ENCODE data around the gene ABCC11.
"Not testable (repeated sequence)": the region's sequence is repeated elsewhere in the genome, so short reads cannot be mapped to it uniquely, and the experiment has no call there.

The ABCC11 gene

DNA sequence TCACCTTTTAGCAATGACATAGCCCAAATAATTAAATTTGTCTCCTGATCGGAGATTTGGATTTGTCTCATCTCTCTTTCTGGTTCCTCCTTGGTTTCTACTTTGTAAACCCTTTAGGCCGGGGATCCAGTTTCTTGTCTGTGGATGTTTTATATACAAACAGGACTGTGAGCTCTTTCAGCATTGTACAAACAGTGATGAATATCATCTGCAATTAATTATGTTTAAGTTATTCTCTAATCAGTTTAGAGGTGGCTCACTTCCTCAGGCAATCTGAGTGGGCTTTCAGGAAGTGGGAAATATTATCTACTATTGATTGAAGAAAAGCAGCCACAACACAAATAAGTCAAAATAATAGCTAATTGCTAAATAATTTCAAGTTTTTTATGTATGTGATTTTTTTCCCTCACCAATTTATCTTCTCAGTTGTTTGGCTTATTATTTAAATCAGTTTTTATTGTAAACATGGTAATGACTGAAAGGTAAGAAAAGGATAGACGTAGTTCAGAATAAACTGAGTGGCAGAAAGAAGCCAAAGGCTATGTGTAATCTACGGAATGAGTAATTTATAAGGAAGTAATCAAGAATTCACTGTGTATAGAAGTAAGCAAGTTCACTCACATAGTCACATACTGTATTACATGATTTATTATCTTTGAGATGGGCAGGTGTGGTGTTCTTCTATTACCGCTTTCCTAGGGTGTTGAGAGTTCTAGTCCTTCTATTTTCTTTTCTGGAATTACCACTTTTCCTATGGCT lies 3.4 kb upstream of the ABCC11 start:
- H3K9me3 ChIP-seq (ENCODE audit: insufficient read depth, low read length), result no peaks in the 10 kb centered on the region
- no peaks in the 10 kb centered on the region for H3K4me1 ChIP-seq (ENCODE audit: insufficient read depth, insufficient read length)
- no peaks in the 10 kb centered on the region for H3K27me3 ChIP-seq (ENCODE audit: insufficient read depth, insufficient read length)
- TF ChIP-seq ZNF274 (IDR thresholded peaks at IDR 0.05; ENCODE audit: low read depth, low read length) (no peak), YY1 (IDR thresholded peaks at IDR 0.05; ENCODE audit: insufficient read depth, insufficient read length) (no peak), SUZ12 (IDR thresholded peaks at IDR 0.05; ENCODE audit: extremely low read depth, insufficient read depth, insufficient read length) (no peak)
- peaks cover 31% of the 10 kb centered on the region for H3K36me3 ChIP-seq (ENCODE audit: insufficient read depth, insufficient read length, low read length)
- no peak overlapping the region for H3K4me3 ChIP-seq (ENCODE audit: insufficient read length, low read depth)
- DNase-seq (ENCODE audit: low read depth, low spot score), result no peak
- no peak overlapping the region for H3K9ac ChIP-seq (ENCODE audit: insufficient read length, low read depth)

DNA sequence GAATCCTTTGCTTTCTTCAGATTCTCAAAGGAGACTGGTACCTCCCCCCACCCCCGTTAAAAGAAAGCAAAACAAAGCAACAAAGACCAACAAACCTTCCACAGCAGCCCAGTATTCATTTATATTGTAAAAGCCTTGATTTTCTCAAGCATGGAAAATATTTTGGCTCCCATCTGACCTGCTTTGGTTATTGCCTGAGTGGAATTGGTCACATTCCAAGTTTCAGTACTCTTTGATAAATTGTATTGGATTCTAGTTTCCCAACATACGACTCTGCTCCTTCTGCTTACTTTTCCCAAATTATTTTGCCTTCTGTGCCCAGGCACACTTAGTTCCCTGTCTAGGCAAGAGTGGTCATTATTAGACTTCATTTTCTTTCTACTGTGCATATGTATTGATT lies 1.3 kb downstream of the ABCC11 start:
- no peak overlapping the region for H3K4me3 ChIP-seq (ENCODE audit: insufficient read length, low read depth)
- no peak for DNase-seq (ENCODE audit: low read depth, low spot score)
- H3K36me3 ChIP-seq (ENCODE audit: insufficient read depth, insufficient read length, low read length), result no peaks in the 10 kb centered on the region
- no peaks in the 10 kb centered on the region for H3K4me1 ChIP-seq (ENCODE audit: insufficient read depth, insufficient read length)
- TF ChIP-seq ZNF274 (IDR thresholded peaks at IDR 0.05; ENCODE audit: low read depth, low read length) (no peak), YY1 (IDR thresholded peaks at IDR 0.05; ENCODE audit: insufficient read depth, insufficient read length) (no peak), SUZ12 (IDR thresholded peaks at IDR 0.05; ENCODE audit: extremely low read depth, insufficient read depth, insufficient read length) (no peak)
- H3K9me3 ChIP-seq (ENCODE audit: insufficient read depth, low read length), result no peaks in the 10 kb centered on the region
- H3K27me3 ChIP-seq (ENCODE audit: insufficient read depth, insufficient read length), result no peaks in the 10 kb centered on the region
- H3K9ac ChIP-seq (ENCODE audit: insufficient read length, low read depth), result peak overlapping the region; percentile 32

DNA sequence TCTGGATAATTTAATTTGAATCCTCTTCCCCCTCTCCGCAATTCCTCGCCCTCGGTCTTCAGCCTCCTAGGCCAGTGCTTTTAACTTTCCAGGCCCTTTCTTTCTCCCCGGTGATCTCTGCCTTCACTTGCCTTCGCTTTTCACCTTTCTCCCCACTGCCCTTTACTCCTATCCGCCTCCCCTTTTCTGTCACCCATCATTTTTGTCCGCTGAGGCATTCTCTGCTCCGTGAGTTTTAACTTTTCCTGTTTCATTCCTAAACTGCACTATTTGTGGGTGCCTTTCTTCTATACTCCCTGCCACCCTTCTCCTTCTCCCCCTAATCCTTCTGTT lies 2.5 kb downstream of the ABCC11 start:
- no peaks in the 10 kb centered on the region for H3K9me3 ChIP-seq (ENCODE audit: insufficient read depth, low read length)

DNA sequence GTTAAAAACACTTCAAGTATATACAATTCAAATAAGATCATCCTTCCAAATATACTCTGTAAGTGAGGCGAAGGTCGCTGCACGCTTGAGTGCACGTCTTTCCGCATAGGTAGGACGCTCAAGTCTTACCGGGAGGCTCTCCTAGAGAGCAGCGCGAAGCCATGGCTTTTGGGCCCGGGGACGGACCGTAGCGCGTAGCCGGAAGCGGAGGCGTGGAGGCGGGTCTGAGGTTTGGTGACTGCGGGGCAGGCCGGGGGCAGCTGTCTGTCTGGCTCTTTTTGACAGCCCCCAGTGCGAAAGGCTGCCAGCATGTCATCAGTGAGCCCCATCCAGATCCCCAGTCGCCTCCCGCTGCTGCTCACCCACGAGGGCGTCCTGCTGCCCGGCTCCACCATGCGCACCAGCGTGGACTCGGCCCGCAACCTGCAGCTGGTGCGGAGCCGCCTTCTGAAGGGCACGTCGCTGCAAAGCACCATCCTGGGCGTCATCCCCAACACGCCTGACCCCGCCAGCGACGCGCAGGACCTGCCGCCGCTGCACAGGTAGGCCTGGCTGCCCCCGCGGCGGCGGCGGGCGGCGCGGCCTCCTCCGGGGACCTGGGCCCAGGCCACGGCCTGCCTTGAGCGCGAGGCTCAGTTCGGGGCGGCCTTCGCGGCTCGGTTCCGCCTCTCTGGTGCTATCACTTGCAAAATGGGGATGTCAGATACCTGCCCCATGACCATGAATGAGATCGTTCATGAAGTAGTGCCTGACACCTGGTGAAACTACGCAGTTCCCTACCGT lies 3.1 kb downstream of the ABCC11 start, which contains the start of gene LONP2:
TSS of gene LONP2 (plus strand) at position 221 of the 783 bp plus-strand sequence. CDS start at position 310, 89 bp downstream.
- DNase-seq (ENCODE audit: low read depth, low spot score), result peak; percentile 85
- no peaks in the 10 kb centered on the region for H3K36me3 ChIP-seq (ENCODE audit: insufficient read depth, insufficient read length, low read length)
- H3K4me3 ChIP-seq (ENCODE audit: insufficient read length, low read depth), result peak within 1 kb of the TSS; percentile 96
- H3K9ac ChIP-seq (ENCODE audit: insufficient read length, low read depth), result peak within 1 kb of the TSS; percentile 96
- H3K9me3 ChIP-seq (ENCODE audit: insufficient read depth, low read length), result no peaks in the 10 kb centered on the region
- no peaks in the 10 kb centered on the region for H3K27me3 ChIP-seq (ENCODE audit: insufficient read depth, insufficient read length)
- TF ChIP-seq YY1 (IDR thresholded peaks at IDR 0.05; ENCODE audit: insufficient read depth, insufficient read length), result no peak
- no peak for TF ChIP-seq SUZ12 (IDR thresholded peaks at IDR 0.05; ENCODE audit: extremely low read depth, insufficient read depth, insufficient read length)
- TF ChIP-seq ZNF274 (IDR thresholded peaks at IDR 0.05; ENCODE audit: low read depth, low read length), result no peak
- no peaks in the 10 kb centered on the region for H3K4me1 ChIP-seq (ENCODE audit: insufficient read depth, insufficient read length)

More for the DNA sequence above, 2.5 kb downstream of the ABCC11 start:
- no peak for DNase-seq (ENCODE audit: low read depth, low spot score)
- Histone ChIP-seq H3K4me3 (ENCODE audit: insufficient read length, low read depth) (peak overlapping the region; percentile 96), H3K9ac (ENCODE audit: insufficient read length, low read depth) (peak overlapping the region; percentile 96), H3K4me1 (ENCODE audit: insufficient read depth, insufficient read length) (no peaks in the 10 kb centered on the region), H3K27me3 (ENCODE audit: insufficient read depth, insufficient read length) (no peaks in the 10 kb centered on the region), H3K36me3 (ENCODE audit: insufficient read depth, insufficient read length, low read length) (no peaks in the 10 kb centered on the region)
- TF ChIP-seq ZNF274 (IDR thresholded peaks at IDR 0.05; ENCODE audit: low read depth, low read length) (no peak), SUZ12 (IDR thresholded peaks at IDR 0.05; ENCODE audit: extremely low read depth, insufficient read depth, insufficient read length) (no peak), YY1 (IDR thresholded peaks at IDR 0.05; ENCODE audit: insufficient read depth, insufficient read length) (no peak)

DNA sequence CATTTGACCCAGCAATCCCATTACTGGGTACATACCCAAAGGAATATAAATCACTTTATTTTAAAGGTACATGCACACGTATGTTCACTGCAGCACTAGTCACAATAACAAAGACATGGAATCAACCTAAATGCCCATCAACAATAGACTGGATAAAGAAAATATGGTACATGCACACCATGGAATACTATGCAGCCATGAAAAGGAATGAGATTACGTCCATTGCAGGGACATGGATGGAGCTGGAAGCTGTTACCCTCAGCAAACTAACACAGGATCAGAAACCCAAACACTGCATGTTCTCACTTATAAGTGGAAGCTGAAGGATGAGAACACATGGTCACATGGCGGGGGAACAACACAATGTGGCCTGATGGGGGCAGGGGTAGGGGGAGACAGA lies 7.2 kb downstream of the ABCC11 start:
- H3K4me1 ChIP-seq (ENCODE audit: insufficient read depth, insufficient read length); H3K9ac ChIP-seq (ENCODE audit: insufficient read length, low read depth); H3K36me3 ChIP-seq (ENCODE audit: insufficient read depth, insufficient read length, low read length); H3K4me3 ChIP-seq (ENCODE audit: insufficient read length, low read depth); DNase-seq (ENCODE audit: low read depth, low spot score); H3K27me3 ChIP-seq (ENCODE audit: insufficient read depth, insufficient read length); H3K9me3 ChIP-seq (ENCODE audit: insufficient read depth, low read length): not testable (repeated sequence)

DNA sequence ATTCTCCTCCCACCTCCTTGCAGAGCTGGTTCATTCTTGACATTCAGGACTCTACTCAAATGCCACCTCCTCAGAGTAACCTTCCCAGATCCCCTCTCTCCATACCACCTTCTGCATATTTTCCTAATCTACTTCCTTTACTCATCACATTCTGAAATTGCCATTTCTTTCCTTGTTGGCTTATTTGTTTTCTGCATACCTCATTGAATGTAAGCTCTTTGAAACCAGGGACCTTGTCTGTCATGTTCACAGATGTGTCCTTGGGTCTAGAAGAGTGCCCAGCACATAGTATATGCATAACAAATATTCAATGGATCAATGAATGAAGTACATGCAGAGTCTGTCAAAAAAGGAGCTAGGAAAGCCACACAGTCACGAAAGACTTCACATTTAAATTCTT lies 11.1 kb downstream of the ABCC11 start:
- Histone ChIP-seq H3K4me3 (ENCODE audit: insufficient read length, low read depth) (no peak overlapping the region), H3K9me3 (ENCODE audit: insufficient read depth, low read length) (0 out of 2 replicates have a peak, but pooled peaks cover 6% of the 10 kb centered on the region), H3K4me1 (ENCODE audit: insufficient read depth, insufficient read length) (no peaks in the 10 kb centered on the region), H3K36me3 (ENCODE audit: insufficient read depth, insufficient read length, low read length) (no peaks in the 10 kb centered on the region), H3K9ac (ENCODE audit: insufficient read length, low read depth) (no peak overlapping the region), H3K27me3 (ENCODE audit: insufficient read depth, insufficient read length) (no peaks in the 10 kb centered on the region)
- TF ChIP-seq ZNF274 (IDR thresholded peaks at IDR 0.05; ENCODE audit: low read depth, low read length) (no peak), SUZ12 (IDR thresholded peaks at IDR 0.05; ENCODE audit: extremely low read depth, insufficient read depth, insufficient read length) (no peak), YY1 (IDR thresholded peaks at IDR 0.05; ENCODE audit: insufficient read depth, insufficient read length) (no peak)
- DNase-seq (ENCODE audit: low read depth, low spot score), result no peak

DNA sequence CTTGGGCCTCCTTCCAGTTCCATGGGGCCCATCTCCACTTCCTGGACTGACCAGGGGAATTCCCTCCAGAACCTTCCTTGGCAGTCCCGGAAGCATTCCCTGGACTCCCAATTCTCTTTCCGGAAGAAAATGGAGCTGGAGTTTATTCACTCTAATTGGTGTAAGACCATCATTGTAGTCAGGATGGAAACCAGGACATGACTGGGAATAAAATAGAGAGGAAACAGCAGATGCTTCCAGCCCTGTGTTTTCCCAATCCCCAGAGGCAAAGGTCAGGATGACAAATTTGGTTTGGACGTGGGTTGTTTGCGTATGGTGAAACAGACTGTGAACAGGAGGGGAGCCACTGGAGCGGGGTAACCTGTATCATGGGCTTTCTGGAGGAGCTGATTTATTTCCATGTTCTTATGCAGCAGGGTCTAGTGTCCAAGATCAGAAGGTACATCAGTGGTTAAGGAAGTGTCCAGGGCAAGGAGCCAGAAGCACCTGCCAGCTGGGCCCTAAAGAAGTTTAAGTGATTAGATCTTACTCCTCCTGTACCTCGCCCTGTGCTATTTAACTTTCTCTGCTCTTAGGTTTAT lies 11.7 kb downstream of the ABCC11 start:
- H3K9ac ChIP-seq (ENCODE audit: insufficient read length, low read depth), result no peak overlapping the region
- DNase-seq (ENCODE audit: low read depth, low spot score), result no peak
- no peaks in the 10 kb centered on the region for H3K27me3 ChIP-seq (ENCODE audit: insufficient read depth, insufficient read length)
- no peaks in the 10 kb centered on the region for H3K36me3 ChIP-seq (ENCODE audit: insufficient read depth, insufficient read length, low read length)
- H3K9me3 ChIP-seq (ENCODE audit: insufficient read depth, low read length), result 0 out of 2 replicates have a peak, but pooled peaks cover 6% of the 10 kb centered on the region
- no peaks in the 10 kb centered on the region for H3K4me1 ChIP-seq (ENCODE audit: insufficient read depth, insufficient read length)
- TF ChIP-seq ZNF274 (IDR thresholded peaks at IDR 0.05; ENCODE audit: low read depth, low read length) (no peak), SUZ12 (IDR thresholded peaks at IDR 0.05; ENCODE audit: extremely low read depth, insufficient read depth, insufficient read length) (no peak), YY1 (IDR thresholded peaks at IDR 0.05; ENCODE audit: insufficient read depth, insufficient read length) (no peak)
- no peak overlapping the region for H3K4me3 ChIP-seq (ENCODE audit: insufficient read length, low read depth)

Measured in NT2/D1 (cell line).